Ovary (tissue), 9 donors: ENCODE measurements around the gene REEP6. TPM values are rescaled to one million over a fixed set of nuclear protein-coding genes. Genes with fewer than 3 reads are reported as not detected.

Source experiments
- DNase-seq, 5 donors: peaks; one replicate each; pipeline ENCODE4 v3.0.0-alpha.2; 2019 to 2020
- H3K27ac ChIP-seq, 2 donors: fragments of 200-600 bp; one replicate each; pipeline versions ENCODE4 v1.5.1 to v1.8.0; 2019 to 2022
- H3K27me3 ChIP-seq: fragments of 200-600 bp; one replicate; pipeline ENCODE4 v1.8.0; 2022
- H3K36me3 ChIP-seq: fragments of 200-600 bp; sonication (generic); one replicate; pipeline ENCODE4 v1.5.1; 2019
- H3K4me1 ChIP-seq: one replicate; pipeline ENCODE4 v1.8.1; 2013; ENCODE audit warnings: mild to moderate bottlenecking, moderate library complexity; ENCODE audit not compliant: insufficient read depth
- H3K4me3 ChIP-seq: fragments of 200-600 bp; sonication (generic); one replicate; pipeline ENCODE4 v1.5.1; 2017
- H3K9me3 ChIP-seq, 2 donors: fragments of 200-600 bp in 1 of 2; sonication (generic) in 1 of 2; one replicate each; pipeline versions ENCODE4 v1.5.1 to v1.8.1; 2013 to 2019; ENCODE audit warnings: mild to moderate bottlenecking in 1 of 2, moderate library complexity in 1 of 2
- EP300 ChIP-seq: sonication (generic); formaldehyde crosslinking; IDR thresholded peaks from one replicate; pipeline ENCODE4 v1.6.1; 2017; ENCODE audit warnings: antibody characterized with exemption
- POLR2A ChIP-seq: fragments of 450-650 bp; IDR thresholded peaks from one replicate; pipeline ENCODE4 v1.6.1; 2017; ENCODE audit warnings: antibody characterized with exemption, mild to moderate bottlenecking, moderate library complexity
- WGBS, 3 donors: extraction: QIAGEN DNeasy Blood & Tissue Kit in 1 of 3; methylation state at CpG; one replicate each; pipeline versions ENCODE4 v1.1.5 to v1.1.7; 2013 to 2017; 5-methylcytosine and 5-hydroxymethylcytosine counted together
- intact Hi-C, 4 donors: fragments of 100-400 bp; cut with DNase I; formaldehyde crosslinking; loops; one replicate each; pipeline versions ENCODE4 v1.11.0 to v1.15.1; 2022 to 2023
- polyA plus RNA-seq, 2 donors: library from polyadenylated mRNA; stranded (reverse); fragments of 200-250 nt in 1 of 2; fragments of 350-450 nt in 1 of 2; fragmentation: Illumina TruSeq in 1 of 2; extraction: RNeasy Lipid Tissue Mini Kit (QIAGEN cat#74804) in 1 of 2; gene quantifications; one replicate each; pipeline ENCODE4 v1.2.3, GENCODE V29; 2013 to 2014
- total RNA-seq, 7 donors: library from RNA; depleted of rRNA in 2 of 7; stranded (reverse); fragments of >200 nt in 2 of 7; fragmentation: NEBNext Ultra II Directional in 3 of 7; extraction: Animal tissue kit (Norgen Biotek cat#: 25700) in 3 of 7; gene quantifications; one replicate each; pipeline versions ENCODE4 v1.1.0 to v1.2.4, GENCODE V29; 2016 to 2023
- TF ChIP-seq, protein P1 (sequence below), 3 donors: fragments of 450-650 bp in 2 of 3; fragments of 200-600 bp in 1 of 3; IDR thresholded peaks; one replicate each; pipeline versions ENCODE4 v1.5.1 to v1.8.0; 2016 to 2022; ENCODE audit warnings: antibody characterized with exemption in 3 of 3, mild to moderate bottlenecking in 1 of 3
- donor health status: DM: no; HTN: no; CAD: no; lungs with moderate emphysema.
- donor health status: DM: no; HTN: no; CAD: no.
- donor health status: Bipolar disorder and iron deficiency.
- donor health status: DM: yes; HTN: yes; CAD: no.
- donor health status: DM: no; HTN: no; CAD: no.
- donor health status: DM: yes; HTN: yes; CAD: no.

The REEP6 gene
- total and polyA plus RNA-seq, 9 donors = 2.9 to 13.0 (median 9.2) TPM

- peak; percentile 71 for TF ChIP-seq POLR2A
- TF ChIP-seq, protein P1, sequence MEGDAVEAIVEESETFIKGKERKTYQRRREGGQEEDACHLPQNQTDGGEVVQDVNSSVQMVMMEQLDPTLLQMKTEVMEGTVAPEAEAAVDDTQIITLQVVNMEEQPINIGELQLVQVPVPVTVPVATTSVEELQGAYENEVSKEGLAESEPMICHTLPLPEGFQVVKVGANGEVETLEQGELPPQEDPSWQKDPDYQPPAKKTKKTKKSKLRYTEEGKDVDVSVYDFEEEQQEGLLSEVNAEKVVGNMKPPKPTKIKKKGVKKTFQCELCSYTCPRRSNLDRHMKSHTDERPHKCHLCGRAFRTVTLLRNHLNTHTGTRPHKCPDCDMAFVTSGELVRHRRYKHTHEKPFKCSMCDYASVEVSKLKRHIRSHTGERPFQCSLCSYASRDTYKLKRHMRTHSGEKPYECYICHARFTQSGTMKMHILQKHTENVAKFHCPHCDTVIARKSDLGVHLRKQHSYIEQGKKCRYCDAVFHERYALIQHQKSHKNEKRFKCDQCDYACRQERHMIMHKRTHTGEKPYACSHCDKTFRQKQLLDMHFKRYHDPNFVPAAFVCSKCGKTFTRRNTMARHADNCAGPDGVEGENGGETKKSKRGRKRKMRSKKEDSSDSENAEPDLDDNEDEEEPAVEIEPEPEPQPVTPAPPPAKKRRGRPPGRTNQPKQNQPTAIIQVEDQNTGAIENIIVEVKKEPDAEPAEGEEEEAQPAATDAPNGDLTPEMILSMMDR (IDR thresholded peaks at IDR 0.05) = no peak
- TF ChIP-seq EP300 = no peak
- Histone ChIP-seq H3K4me3 (peak within 1 kb of the TSS; percentile 100), H3K4me1 (peaks cover 4% of the 10 kb centered on the region), H3K27ac (no peak within 1 kb of the TSS), H3K36me3 (no peaks in the 10 kb centered on the region), H3K9me3 (no peaks in the 10 kb centered on the region), H3K27me3 (no peaks in the 10 kb centered on the region)
- intact Hi-C loops = no loop called here
- peak; percentile 91 to 95 (median 93) for DNase-seq
- 0 to 1% (median 0%) methylated on average over 56 to 71 of the region's 71 CpGs for WGBS, 3 donors
Observed at GRCh38 chr19:1478934-1479707, 11.9 kb upstream of the REEP6 start, which contains the start of gene C19orf25. Gene C19orf25, minus strand, starts transcription at chr19:1479215. Its CDS starts 312 bp downstream, at chr19:1478903.

DNA sequence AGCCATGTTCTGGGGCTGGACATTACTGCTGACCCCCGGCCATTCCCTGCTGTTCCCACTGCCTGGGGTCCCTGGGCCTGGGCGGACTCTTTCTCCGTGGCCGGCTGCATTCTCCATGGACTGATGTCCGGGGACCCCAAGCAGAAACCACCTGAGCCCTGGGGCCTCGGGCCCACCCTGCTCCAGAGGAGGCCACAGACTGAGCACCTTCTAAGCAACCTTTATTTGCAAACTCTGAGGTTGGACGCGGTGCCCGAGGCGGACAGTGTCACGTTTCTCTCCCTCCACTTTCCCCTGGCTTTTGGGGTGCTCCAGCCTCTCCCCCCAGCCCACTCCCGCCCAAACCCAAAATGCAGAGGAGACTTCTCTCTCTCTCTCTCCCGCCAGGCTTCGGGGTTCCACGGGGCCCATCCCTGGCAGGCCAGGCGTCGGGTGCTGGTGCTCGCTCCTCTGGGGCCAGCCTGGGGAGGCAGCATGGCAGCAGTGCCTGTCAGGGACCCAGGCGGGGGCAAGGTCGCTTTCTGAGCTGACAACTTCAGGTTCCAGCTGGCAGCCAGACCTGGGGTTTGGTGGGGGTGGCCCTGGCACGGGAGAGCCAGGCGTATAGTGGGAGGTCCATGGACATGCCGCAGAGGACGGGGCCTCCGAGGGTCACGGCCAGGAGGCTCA, 9.6 kb upstream of the REEP6 start:
- DNase-seq = peak in 1 of 5 donors; percentile 21

GRCh38 chr19:1481893-1482360, 9.1 kb upstream of the REEP6 start:
- Histone ChIP-seq H3K4me1 (peaks cover 4% of the 10 kb centered on the region), H3K9me3 (no peaks in the 10 kb centered on the region), H3K27ac (no peak overlapping the region), H3K36me3 (no peaks in the 10 kb centered on the region), H3K4me3 (no peak overlapping the region), H3K27me3 (no peaks in the 10 kb centered on the region)
- peak in 2 of 5 donors; percentile 21 to 31 for DNase-seq
- intact Hi-C loops = no loop called here
- WGBS, 3 donors = 88 to 92% (median 89%) methylated on average over 32 to 36 of the region's 36 CpGs
- TF ChIP-seq, protein P1 (IDR thresholded peaks at IDR 0.05) = no peak
- TF ChIP-seq EP300 (no peak), POLR2A (no peak)

More for the DNA sequence above, 9.6 kb upstream of the REEP6 start:
- H3K27me3 ChIP-seq = no peaks in the 10 kb centered on the region
- peaks cover 4% of the 10 kb centered on the region for H3K4me1 ChIP-seq
- 82 to 86% (median 85%) methylated on average over 23 to 26 of the region's 26 CpGs for WGBS, 3 donors
- no peaks in the 10 kb centered on the region for H3K36me3 ChIP-seq
- TF ChIP-seq, protein P1 (IDR thresholded peaks at IDR 0.05) = no peak
- TF ChIP-seq POLR2A = no peak
- no peak for TF ChIP-seq EP300
- no peak overlapping the region for H3K4me3 ChIP-seq
- H3K9me3 ChIP-seq = no peaks in the 10 kb centered on the region
- intact Hi-C loops = no loop called here
- no peak overlapping the region for H3K27ac ChIP-seq

DNA sequence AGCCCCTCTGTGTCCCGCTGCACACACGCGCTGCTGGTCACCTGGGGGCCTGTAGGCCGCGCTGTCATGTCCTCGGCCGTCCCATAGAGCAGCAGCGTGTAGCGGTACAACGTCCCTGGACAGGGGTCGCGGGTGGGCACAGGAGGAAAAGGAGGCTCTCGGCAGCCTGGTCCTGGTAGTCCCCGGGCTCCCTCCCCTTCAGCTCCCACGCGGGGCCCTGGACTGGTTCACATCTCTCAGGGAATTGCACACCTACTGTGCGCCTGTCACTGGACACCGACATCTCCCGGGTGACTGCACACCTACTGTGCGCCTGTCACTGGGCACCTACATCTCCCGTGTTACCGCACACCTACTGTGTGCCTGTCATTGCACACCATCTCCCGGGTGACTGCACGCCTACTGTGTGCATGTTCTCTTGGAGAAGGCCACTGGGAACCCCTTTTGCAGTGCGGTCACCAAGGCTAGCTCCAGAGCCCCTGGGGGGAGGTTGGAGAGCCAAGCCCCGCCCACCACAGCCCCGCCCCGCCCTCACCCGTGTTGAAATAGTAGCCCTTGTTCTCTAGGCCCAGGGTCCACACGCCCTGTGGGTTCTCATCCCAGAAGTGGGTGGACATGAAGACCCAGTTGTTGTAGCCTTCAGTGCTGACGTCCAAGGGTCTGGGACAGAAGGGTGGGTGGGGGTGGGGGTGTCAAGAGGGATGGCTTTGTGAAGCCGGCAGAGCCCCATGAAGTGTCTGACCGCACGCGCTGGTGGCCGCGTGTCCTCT, 8.4 kb upstream of the REEP6 start:
- intact Hi-C loops = no loop called here
- Histone ChIP-seq H3K36me3 (no peaks in the 10 kb centered on the region), H3K4me3 (no peak overlapping the region), H3K27me3 (no peaks in the 10 kb centered on the region), H3K4me1 (peaks cover 4% of the 10 kb centered on the region), H3K9me3 (no peaks in the 10 kb centered on the region), H3K27ac (no peak overlapping the region)
- WGBS, 3 donors = 76 to 80% (median 77%) methylated on average over 37 of the region's 37 CpGs
- peak in 1 of 5 donors; percentile 25 for DNase-seq
- TF ChIP-seq POLR2A (no peak), EP300 (no peak)
